GM23338 (cell line): ENCODE measurements around the gene ITGAL.

ENCODE experiments used
- CREB1 ChIP-seq: fragments of 250-450 bp; sonication (Bioruptor Pico); IDR thresholded peaks from 2 replicates; pipeline ENCODE4 v1.5.0; 2020; ENCODE audit warnings: low read depth, mild to moderate bottlenecking, moderate library complexity
- EZH2 ChIP-seq: fragments of 200-600 bp; sonication (generic); IDR thresholded peaks from one replicate; pipeline ENCODE4 v1.8.0; 2017; ENCODE audit warnings: antibody characterized with exemption, mild to moderate bottlenecking, low read depth; ENCODE audit not compliant: unreplicated experiment
- EZH2phosphoT487 ChIP-seq: fragments of 200-600 bp; sonication (generic); IDR thresholded peaks from one replicate; pipeline ENCODE4 v1.8.1; 2018; ENCODE audit warnings: antibody characterized with exemption; ENCODE audit not compliant: unreplicated experiment
- JUNB ChIP-seq: IDR thresholded peaks from one replicate; pipeline ENCODE4 v1.6.1; 2016; ENCODE audit warnings: antibody characterized with exemption; ENCODE audit not compliant: unreplicated experiment
- POLR2AphosphoS5 ChIP-seq: IDR thresholded peaks from 2 replicates; pipeline ENCODE4 v1.6.1; 2016; ENCODE audit warnings: antibody characterized with exemption, low read depth
- TF ChIP-seq, protein P1 (sequence below), 2 experiments: fragments of 200-600 bp in 1 of 2; sonication (generic) in 1 of 2; conservative IDR thresholded peaks; 2 replicates each; pipeline versions ENCODE4 v1.5.1 to v1.6.1; 2016 to 2017; ENCODE audit warnings: antibody characterized with exemption in 2 of 2, low read depth in 2 of 2, mild to moderate bottlenecking in 2 of 2, moderate library complexity in 1 of 2
- TF ChIP-seq, protein P2 (sequence below): IDR thresholded peaks from 2 replicates; pipeline ENCODE4 v1.6.1; 2016; ENCODE audit warnings: antibody characterized with exemption
- TF ChIP-seq, protein P3 (sequence below): IDR thresholded peaks from one replicate; pipeline ENCODE4 v1.6.1; 2018; ENCODE audit warnings: antibody characterized with exemption; ENCODE audit not compliant: unreplicated experiment
- TF ChIP-seq, protein P4 (sequence below): fragments of 250-450 bp; sonication (Bioruptor Pico); IDR thresholded peaks from 2 replicates; pipeline ENCODE4 v1.5.0; 2020; ENCODE audit warnings: mild to moderate bottlenecking, moderate library complexity

DNA sequence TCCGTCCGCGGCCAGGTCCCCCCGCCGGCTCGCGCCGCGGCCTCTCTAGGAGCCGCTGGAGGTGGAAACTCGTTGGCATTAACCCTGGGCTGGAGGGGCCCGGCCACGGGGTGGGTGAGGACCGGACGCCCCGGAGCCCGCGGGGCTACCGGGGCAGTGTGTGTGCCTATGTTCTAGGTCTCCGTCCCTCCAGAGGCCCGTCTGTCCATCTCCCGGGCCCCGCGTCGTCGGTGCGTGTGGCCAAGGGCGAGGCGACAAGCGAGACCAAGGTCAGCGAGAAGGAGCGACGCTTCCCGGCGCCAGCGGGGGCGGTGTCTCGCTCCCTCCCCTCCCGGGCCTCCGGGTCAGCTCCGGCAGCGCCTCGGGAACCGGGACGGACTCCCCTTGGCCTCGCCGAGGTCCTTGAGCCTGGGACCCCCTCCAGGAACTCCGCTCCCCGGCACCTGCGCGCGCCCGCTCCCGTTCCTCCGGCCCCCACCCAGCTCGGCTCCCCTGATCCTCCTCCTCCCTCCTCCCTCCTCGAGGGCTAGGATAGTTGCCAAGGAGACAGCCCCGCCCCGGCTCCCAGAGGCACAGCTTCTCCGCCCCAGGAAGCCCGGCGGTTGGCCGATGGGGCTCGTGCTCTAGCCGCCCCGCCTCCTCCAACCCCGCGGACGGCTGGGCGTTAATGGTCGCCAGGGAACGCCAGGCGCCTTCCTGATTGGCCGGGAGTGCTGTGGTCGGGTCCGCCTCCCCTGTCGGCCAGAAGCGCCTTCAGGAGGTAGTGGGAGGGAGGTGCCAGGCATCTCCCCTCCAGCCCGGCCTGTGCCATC is 54.5 kb downstream of the ITGAL start:
- TF ChIP-seq POLR2AphosphoS5 (peak; percentile 63), JUNB (no peak), EZH2 (no peak), EZH2phosphoT487 (no peak), CREB1 (CRISPR knock-in tag) (0 out of 2 replicates have a peak, but pooled peaks have one; percentile 17)
- TF ChIP-seq, protein P1, sequence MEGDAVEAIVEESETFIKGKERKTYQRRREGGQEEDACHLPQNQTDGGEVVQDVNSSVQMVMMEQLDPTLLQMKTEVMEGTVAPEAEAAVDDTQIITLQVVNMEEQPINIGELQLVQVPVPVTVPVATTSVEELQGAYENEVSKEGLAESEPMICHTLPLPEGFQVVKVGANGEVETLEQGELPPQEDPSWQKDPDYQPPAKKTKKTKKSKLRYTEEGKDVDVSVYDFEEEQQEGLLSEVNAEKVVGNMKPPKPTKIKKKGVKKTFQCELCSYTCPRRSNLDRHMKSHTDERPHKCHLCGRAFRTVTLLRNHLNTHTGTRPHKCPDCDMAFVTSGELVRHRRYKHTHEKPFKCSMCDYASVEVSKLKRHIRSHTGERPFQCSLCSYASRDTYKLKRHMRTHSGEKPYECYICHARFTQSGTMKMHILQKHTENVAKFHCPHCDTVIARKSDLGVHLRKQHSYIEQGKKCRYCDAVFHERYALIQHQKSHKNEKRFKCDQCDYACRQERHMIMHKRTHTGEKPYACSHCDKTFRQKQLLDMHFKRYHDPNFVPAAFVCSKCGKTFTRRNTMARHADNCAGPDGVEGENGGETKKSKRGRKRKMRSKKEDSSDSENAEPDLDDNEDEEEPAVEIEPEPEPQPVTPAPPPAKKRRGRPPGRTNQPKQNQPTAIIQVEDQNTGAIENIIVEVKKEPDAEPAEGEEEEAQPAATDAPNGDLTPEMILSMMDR (conservative IDR thresholded peaks at IDR 0.05; ENCODE audit: low read depth in 2 of 2), result peak in 1 of 2 experiments; percentile 16; a peak in 1 of 4 replicates
- TF ChIP-seq, protein P2, sequence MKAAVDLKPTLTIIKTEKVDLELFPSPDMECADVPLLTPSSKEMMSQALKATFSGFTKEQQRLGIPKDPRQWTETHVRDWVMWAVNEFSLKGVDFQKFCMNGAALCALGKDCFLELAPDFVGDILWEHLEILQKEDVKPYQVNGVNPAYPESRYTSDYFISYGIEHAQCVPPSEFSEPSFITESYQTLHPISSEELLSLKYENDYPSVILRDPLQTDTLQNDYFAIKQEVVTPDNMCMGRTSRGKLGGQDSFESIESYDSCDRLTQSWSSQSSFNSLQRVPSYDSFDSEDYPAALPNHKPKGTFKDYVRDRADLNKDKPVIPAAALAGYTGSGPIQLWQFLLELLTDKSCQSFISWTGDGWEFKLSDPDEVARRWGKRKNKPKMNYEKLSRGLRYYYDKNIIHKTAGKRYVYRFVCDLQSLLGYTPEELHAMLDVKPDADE, result peak; percentile 42; the same call in 1 of the 2 replicates
- TF ChIP-seq, protein P3, sequence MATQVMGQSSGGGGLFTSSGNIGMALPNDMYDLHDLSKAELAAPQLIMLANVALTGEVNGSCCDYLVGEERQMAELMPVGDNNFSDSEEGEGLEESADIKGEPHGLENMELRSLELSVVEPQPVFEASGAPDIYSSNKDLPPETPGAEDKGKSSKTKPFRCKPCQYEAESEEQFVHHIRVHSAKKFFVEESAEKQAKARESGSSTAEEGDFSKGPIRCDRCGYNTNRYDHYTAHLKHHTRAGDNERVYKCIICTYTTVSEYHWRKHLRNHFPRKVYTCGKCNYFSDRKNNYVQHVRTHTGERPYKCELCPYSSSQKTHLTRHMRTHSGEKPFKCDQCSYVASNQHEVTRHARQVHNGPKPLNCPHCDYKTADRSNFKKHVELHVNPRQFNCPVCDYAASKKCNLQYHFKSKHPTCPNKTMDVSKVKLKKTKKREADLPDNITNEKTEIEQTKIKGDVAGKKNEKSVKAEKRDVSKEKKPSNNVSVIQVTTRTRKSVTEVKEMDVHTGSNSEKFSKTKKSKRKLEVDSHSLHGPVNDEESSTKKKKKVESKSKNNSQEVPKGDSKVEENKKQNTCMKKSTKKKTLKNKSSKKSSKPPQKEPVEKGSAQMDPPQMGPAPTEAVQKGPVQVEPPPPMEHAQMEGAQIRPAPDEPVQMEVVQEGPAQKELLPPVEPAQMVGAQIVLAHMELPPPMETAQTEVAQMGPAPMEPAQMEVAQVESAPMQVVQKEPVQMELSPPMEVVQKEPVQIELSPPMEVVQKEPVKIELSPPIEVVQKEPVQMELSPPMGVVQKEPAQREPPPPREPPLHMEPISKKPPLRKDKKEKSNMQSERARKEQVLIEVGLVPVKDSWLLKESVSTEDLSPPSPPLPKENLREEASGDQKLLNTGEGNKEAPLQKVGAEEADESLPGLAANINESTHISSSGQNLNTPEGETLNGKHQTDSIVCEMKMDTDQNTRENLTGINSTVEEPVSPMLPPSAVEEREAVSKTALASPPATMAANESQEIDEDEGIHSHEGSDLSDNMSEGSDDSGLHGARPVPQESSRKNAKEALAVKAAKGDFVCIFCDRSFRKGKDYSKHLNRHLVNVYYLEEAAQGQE, result no peak
- TF ChIP-seq, protein P4, sequence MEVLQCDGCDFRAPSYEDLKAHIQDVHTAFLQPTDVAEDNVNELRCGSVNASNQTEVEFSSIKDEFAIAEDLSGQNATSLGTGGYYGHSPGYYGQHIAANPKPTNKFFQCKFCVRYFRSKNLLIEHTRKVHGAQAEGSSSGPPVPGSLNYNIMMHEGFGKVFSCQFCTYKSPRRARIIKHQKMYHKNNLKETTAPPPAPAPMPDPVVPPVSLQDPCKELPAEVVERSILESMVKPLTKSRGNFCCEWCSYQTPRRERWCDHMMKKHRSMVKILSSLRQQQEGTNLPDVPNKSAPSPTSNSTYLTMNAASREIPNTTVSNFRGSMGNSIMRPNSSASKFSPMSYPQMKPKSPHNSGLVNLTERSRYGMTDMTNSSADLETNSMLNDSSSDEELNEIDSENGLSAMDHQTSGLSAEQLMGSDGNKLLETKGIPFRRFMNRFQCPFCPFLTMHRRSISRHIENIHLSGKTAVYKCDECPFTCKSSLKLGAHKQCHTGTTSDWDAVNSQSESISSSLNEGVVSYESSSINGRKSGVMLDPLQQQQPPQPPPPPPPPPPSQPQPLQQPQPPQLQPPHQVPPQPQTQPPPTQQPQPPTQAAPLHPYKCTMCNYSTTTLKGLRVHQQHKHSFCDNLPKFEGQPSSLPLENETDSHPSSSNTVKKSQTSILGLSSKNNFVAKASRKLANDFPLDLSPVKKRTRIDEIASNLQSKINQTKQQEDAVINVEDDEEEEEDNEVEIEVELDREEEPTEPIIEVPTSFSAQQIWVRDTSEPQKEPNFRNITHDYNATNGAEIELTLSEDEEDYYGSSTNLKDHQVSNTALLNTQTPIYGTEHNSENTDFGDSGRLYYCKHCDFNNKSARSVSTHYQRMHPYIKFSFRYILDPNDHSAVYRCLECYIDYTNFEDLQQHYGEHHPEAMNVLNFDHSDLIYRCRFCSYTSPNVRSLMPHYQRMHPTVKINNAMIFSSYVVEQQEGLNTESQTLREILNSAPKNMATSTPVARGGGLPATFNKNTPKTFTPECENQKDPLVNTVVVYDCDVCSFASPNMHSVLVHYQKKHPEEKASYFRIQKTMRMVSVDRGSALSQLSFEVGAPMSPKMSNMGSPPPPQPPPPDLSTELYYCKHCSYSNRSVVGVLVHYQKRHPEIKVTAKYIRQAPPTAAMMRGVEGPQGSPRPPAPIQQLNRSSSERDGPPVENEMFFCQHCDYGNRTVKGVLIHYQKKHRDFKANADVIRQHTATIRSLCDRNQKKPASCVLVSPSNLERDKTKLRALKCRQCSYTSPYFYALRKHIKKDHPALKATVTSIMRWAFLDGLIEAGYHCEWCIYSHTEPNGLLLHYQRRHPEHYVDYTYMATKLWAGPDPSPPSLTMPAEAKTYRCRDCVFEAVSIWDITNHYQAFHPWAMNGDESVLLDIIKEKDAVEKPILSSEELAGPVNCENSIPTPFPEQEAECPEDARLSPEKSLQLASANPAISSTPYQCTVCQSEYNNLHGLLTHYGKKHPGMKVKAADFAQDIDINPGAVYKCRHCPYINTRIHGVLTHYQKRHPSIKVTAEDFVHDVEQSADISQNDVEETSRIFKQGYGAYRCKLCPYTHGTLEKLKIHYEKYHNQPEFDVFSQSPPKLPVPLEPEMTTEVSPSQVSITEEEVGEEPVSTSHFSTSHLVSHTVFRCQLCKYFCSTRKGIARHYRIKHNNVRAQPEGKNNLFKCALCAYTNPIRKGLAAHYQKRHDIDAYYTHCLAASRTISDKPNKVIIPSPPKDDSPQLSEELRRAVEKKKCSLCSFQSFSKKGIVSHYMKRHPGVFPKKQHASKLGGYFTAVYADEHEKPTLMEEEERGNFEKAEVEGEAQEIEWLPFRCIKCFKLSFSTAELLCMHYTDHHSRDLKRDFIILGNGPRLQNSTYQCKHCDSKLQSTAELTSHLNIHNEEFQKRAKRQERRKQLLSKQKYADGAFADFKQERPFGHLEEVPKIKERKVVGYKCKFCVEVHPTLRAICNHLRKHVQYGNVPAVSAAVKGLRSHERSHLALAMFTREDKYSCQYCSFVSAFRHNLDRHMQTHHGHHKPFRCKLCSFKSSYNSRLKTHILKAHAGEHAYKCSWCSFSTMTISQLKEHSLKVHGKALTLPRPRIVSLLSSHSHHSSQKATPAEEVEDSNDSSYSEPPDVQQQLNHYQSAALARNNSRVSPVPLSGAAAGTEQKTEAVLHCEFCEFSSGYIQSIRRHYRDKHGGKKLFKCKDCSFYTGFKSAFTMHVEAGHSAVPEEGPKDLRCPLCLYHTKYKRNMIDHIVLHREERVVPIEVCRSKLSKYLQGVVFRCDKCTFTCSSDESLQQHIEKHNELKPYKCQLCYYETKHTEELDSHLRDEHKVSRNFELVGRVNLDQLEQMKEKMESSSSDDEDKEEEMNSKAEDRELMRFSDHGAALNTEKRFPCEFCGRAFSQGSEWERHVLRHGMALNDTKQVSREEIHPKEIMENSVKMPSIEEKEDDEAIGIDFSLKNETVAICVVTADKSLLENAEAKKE, result no peak
